DND-41 (cell line): ENCODE measurements around the gene BICC1.

Source experiments
- ATAC-seq: fragments of 200-7000 bp; cut with Tn5 transposase; 3 replicates; pipeline ENCODE4 v1.9.1; 2021; ENCODE audit warnings: low read depth; ENCODE audit not compliant: insufficient read depth
- DNase-seq: peaks from one replicate; pipeline ENCODE4 v3.0.0-alpha.2; 2020
- H2AFZ ChIP-seq: 2 replicates; pipeline ENCODE4 v1.6.0; 2012; ENCODE audit warnings: low read depth, low read length
- H3K27ac ChIP-seq: 2 replicates; pipeline ENCODE4 v1.5.1; 2012; ENCODE audit warnings: low read length, inconsistent platforms
- H3K27me3 ChIP-seq: fragments of 200-600 bp; sonication (generic); 2 replicates; pipeline ENCODE4 v1.6.0; 2012; ENCODE audit warnings: low read length, mild to moderate bottlenecking, inconsistent platforms; ENCODE audit not compliant: insufficient read depth, poor library complexity
- H3K36me3 ChIP-seq: 2 replicates; pipeline ENCODE4 v1.5.1; 2012; ENCODE audit warnings: low read length, inconsistent platforms; ENCODE audit not compliant: insufficient read depth
- H3K4me1 ChIP-seq: 2 replicates; pipeline ENCODE4 v1.5.1; 2012; ENCODE audit warnings: mild to moderate bottlenecking, low read length; ENCODE audit not compliant: insufficient read depth
- H3K4me2 ChIP-seq: 2 replicates; pipeline ENCODE4 v1.6.0; 2012; ENCODE audit warnings: mild to moderate bottlenecking, moderate library complexity, low read length, inconsistent platforms; ENCODE audit not compliant: insufficient read depth
- H3K4me3 ChIP-seq, 2 experiments: fragments of 200-600 bp in 1 of 2; shearing (Covaris generic) in 1 of 2; 2 replicates each; pipeline ENCODE4 v1.5.1; 2012 to 2016; ENCODE audit warnings: inconsistent platforms in 2 of 2, low read length in 2 of 2, mild to moderate bottlenecking in 2 of 2, low read depth in 1 of 2, moderate library complexity in 1 of 2
- H3K79me2 ChIP-seq: 2 replicates; pipeline ENCODE4 v1.6.0; 2012; ENCODE audit warnings: low read length, inconsistent platforms; ENCODE audit not compliant: insufficient read depth
- H3K9ac ChIP-seq: 2 replicates; pipeline ENCODE4 v1.6.0; 2012; ENCODE audit warnings: low read depth, mild to moderate bottlenecking, inconsistent platforms, low read length, moderate library complexity
- H3K9me3 ChIP-seq: 2 replicates; pipeline ENCODE4 v1.5.1; 2012; ENCODE audit warnings: low read length, moderate library complexity, mild to moderate bottlenecking, inconsistent platforms; ENCODE audit not compliant: insufficient read depth, severe bottlenecking
- H4K20me1 ChIP-seq: 2 replicates; pipeline ENCODE4 v1.6.0; 2012; ENCODE audit warnings: low read length; ENCODE audit not compliant: insufficient read depth
- EZH2 ChIP-seq: IDR thresholded peaks from 3 replicates; pipeline ENCODE4 v1.6.1; 2012; ENCODE audit warnings: borderline replicate concordance, low read depth, mild to moderate bottlenecking, moderate library complexity, low read length, inconsistent platforms; ENCODE audit not compliant: severe bottlenecking
- TF ChIP-seq, protein P1 (sequence below): IDR thresholded peaks from 2 replicates; pipeline ENCODE4 v1.5.1; 2012; ENCODE audit warnings: borderline replicate concordance, low read length, moderate library complexity, mild to moderate bottlenecking; ENCODE audit not compliant: poor library complexity, severe bottlenecking; ENCODE audit errors: extremely low read depth

BICC1 gene

DNA sequence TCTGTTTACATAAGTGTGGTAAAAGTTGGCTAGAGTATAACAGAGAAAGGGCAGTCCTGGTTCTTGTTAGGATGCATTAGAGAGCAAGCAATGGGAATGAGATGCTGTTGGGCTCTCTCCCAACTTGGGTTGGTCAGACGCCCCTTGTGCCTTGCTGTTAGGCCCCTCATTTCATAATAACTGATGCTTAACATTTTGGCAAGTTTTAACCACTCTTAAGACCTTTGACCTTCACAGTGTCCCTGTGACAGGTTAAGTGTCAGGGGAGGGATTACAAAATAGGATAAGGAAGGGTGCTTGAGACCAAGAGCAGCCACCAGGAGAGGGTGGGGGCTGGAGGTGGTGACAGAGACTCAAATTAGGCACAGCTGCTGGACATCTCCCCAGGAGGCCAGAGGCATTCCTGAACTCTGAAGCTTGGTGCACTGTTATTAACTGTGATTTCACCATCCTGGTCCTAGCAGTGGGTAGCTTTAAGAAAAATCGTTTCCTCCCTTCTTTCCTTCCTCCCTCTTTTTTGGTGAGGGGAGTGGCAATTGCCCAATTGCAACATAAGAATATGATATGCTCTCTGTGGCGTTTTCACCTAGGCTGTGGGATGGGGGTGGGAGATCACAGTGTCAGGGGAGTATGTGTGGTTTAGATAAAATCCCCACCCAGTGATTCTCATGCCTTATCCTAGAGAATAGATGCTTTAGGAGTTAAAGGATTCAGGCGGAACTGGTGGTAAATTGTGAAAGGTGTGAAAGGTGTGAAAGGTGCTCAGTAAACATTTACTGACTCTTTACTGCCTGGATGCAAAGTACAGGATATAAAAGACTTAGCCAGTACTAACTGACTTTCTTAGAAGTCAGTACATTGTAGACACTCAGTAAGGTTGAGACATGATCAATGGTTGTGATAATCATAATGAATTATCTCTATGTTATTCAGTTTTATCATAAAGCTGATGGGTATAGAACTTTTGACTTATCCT is 270.5 kb downstream of the BICC1 start:
- no peaks in the 10 kb centered on the region for H3K4me1 ChIP-seq
- no peak for DNase-seq
- no peak overlapping the region for H2AFZ ChIP-seq

DNA sequence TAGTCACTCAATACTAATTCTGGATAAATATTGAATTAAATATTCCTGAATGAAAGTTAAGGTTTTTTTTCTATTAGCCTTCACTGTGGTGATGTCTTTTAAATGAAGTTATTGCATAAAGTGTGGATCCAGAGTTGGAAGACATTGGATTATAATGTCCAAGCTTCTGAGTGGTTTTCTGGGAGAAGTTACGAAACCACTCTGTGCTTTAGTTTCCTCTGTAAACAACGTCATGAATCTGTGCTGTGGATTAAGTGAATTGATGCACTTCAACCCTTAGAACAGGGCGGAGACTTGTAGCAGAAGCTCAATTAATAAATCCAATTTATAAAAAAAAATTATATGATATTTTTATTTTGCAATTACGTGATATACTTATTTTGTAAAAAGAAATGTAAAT is 271.7 kb downstream of the BICC1 start:
- no peak overlapping the region for H3K4me3 ChIP-seq
- no peak overlapping the region for H2AFZ ChIP-seq
- no peaks in the 10 kb centered on the region for H3K79me2 ChIP-seq
- no peaks in the 10 kb centered on the region for H3K9me3 ChIP-seq
- DNase-seq = no peak
- no peaks in the 10 kb centered on the region for H4K20me1 ChIP-seq
- TF ChIP-seq EZH2 = no peak
- TF ChIP-seq, protein P1, sequence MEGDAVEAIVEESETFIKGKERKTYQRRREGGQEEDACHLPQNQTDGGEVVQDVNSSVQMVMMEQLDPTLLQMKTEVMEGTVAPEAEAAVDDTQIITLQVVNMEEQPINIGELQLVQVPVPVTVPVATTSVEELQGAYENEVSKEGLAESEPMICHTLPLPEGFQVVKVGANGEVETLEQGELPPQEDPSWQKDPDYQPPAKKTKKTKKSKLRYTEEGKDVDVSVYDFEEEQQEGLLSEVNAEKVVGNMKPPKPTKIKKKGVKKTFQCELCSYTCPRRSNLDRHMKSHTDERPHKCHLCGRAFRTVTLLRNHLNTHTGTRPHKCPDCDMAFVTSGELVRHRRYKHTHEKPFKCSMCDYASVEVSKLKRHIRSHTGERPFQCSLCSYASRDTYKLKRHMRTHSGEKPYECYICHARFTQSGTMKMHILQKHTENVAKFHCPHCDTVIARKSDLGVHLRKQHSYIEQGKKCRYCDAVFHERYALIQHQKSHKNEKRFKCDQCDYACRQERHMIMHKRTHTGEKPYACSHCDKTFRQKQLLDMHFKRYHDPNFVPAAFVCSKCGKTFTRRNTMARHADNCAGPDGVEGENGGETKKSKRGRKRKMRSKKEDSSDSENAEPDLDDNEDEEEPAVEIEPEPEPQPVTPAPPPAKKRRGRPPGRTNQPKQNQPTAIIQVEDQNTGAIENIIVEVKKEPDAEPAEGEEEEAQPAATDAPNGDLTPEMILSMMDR = no peak
- no peaks in the 10 kb centered on the region for H3K4me1 ChIP-seq
- no peak overlapping the region for H3K9ac ChIP-seq
- no peak for ATAC-seq
- no peak overlapping the region for H3K27ac ChIP-seq
- H3K4me2 ChIP-seq = no peak overlapping the region
- no peaks in the 10 kb centered on the region for H3K27me3 ChIP-seq
- no peaks in the 10 kb centered on the region for H3K36me3 ChIP-seq

More for the DNA sequence above, 270.5 kb downstream of the BICC1 start:
- no peaks in the 10 kb centered on the region for H4K20me1 ChIP-seq
- no peaks in the 10 kb centered on the region for H3K36me3 ChIP-seq
- H3K4me2 ChIP-seq = no peak overlapping the region
- no peak for TF ChIP-seq EZH2
- TF ChIP-seq, protein P1 = no peak
- H3K9me3 ChIP-seq = no peaks in the 10 kb centered on the region
- no peak overlapping the region for H3K27ac ChIP-seq
- H3K79me2 ChIP-seq = no peaks in the 10 kb centered on the region
- no peak overlapping the region for H3K4me3 ChIP-seq
- no peaks in the 10 kb centered on the region for H3K27me3 ChIP-seq
- ATAC-seq = no peak
- no peak overlapping the region for H3K9ac ChIP-seq

DNA sequence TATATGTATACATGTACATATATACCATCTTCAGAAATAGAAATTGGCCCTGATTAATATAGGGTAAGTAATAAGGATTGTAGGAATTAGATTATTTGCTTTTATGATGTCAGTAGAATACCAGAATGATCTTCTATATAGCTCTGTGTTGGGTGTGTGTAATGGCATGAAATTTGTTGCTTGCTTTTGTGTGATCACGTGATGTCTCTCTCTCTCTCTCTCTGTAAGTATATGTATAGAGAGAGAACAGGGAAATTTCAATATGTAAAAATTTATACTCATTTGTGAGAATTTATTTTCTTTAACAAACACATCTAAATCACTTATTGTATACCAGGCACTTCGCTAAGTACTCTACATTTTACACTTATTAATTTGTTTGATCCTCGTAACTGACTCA is 272.7 kb downstream of the BICC1 start:
- no peaks in the 10 kb centered on the region for H3K9me3 ChIP-seq
- TF ChIP-seq, protein P1 = no peak
- TF ChIP-seq EZH2 = no peak
- no peak overlapping the region for H3K27ac ChIP-seq
- H3K4me1 ChIP-seq = no peaks in the 10 kb centered on the region
- DNase-seq (no peak), ATAC-seq (no peak)
- H3K4me2 ChIP-seq = no peak overlapping the region
- H4K20me1 ChIP-seq = no peaks in the 10 kb centered on the region
- no peak overlapping the region for H2AFZ ChIP-seq
- no peak overlapping the region for H3K9ac ChIP-seq
- H3K36me3 ChIP-seq = no peaks in the 10 kb centered on the region
- H3K4me3 ChIP-seq = no peak overlapping the region
- no peaks in the 10 kb centered on the region for H3K79me2 ChIP-seq
- no peaks in the 10 kb centered on the region for H3K27me3 ChIP-seq
